ENCODE data around the gene ACBD4. TPM values are rescaled to one million over a fixed set of nuclear protein-coding genes. Genes with fewer than 3 reads are reported as not detected.

ACBD4 gene
- total RNA-seq, 6 donors from 2014 or later, result 9.7 to 68.1 (median 23.4) TPM

DNA sequence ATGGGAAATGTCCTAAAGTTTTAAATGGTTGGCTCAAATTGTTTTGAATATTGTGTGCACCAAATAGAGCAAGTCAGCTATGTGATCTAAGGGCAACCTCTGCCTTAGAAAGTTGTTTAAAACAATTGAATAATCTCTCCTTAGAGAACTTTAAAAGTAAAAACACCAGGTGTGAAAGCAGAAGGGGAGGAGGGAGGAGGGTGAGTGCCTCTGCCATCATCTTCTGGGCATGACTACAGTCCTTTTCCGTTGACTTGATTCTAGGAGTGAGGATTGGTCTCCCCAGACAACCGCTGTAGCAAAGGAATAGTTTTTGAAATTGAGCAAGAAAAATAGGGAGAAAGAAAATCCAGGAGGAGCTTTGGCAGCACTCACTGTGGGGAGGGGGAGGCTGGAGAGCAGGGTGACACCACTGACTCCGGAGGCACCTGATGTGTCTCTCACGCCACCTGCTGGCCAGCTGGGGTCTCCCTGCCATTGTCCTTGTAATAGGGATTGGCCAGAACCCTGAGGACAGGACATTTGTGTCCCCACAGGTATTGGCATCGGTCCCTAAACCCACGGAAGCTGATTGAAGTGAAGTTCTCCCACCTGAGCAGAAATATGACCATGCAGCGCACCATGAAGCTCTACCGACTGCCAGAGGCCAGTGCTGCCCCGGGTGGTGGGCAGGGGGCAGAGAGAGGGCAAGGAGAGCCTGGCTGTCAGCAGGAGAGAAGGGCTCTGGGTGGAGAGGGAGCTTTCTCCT, 36.4 kb upstream of the ACBD4 start:
- Histone ChIP-seq H3K27ac (no peak overlapping the region), H3K4me3 (no peak overlapping the region), H3K4me1 (peaks cover 4 to 13% (median 9%) of the 10 kb centered on the region in 4 donors), H3K27me3 (no peaks in the 10 kb centered on the region), H3K36me3 (peaks cover 51 to 97% (median 94%) of the 10 kb centered on the region in 4 donors), H3K9me3 (no peaks in the 10 kb centered on the region)
- ATAC-seq (ENCODE audit: low FRiP score in 2 of 2), result peak; percentile 86 to 87
- peak in 1 of 2 donors; percentile 84 for DNase-seq
- TF ChIP-seq, protein P1, sequence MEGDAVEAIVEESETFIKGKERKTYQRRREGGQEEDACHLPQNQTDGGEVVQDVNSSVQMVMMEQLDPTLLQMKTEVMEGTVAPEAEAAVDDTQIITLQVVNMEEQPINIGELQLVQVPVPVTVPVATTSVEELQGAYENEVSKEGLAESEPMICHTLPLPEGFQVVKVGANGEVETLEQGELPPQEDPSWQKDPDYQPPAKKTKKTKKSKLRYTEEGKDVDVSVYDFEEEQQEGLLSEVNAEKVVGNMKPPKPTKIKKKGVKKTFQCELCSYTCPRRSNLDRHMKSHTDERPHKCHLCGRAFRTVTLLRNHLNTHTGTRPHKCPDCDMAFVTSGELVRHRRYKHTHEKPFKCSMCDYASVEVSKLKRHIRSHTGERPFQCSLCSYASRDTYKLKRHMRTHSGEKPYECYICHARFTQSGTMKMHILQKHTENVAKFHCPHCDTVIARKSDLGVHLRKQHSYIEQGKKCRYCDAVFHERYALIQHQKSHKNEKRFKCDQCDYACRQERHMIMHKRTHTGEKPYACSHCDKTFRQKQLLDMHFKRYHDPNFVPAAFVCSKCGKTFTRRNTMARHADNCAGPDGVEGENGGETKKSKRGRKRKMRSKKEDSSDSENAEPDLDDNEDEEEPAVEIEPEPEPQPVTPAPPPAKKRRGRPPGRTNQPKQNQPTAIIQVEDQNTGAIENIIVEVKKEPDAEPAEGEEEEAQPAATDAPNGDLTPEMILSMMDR (IDR thresholded peaks at IDR 0.05), result peak; percentile 76 to 87 (median 81)
- no peak for TF ChIP-seq POLR2A (IDR thresholded peaks at IDR 0.05)
- WGBS, 2 donors, result 47 to 58% methylated on average over 9 of the region's 9 CpGs

GRCh38 chr17:45101546-45101882, 34.0 kb upstream of the ACBD4 start:
- 89 to 96% methylated on average over 9 of the region's 9 CpGs for WGBS, 2 donors
- ATAC-seq (ENCODE audit: low FRiP score in 2 of 2) (peak in 1 of 2 donors; percentile 13), DNase-seq (no peak)
- Histone ChIP-seq H3K36me3 (peaks cover 52 to 97% (median 94%) of the 10 kb centered on the region in 4 donors), H3K4me3 (no peak overlapping the region), H3K27me3 (no peaks in the 10 kb centered on the region), H3K27ac (no peak overlapping the region), H3K4me1 (peaks cover 0 to 7% (median 6%) of the 10 kb centered on the region in 4 donors), H3K9me3 (no peaks in the 10 kb centered on the region)
- TF ChIP-seq, protein P1 (IDR thresholded peaks at IDR 0.05), result no peak
- TF ChIP-seq POLR2AphosphoS5 (IDR thresholded peaks at IDR 0.05) (no peak), EP300 (IDR thresholded peaks at IDR 0.05) (no peak), POLR2A (IDR thresholded peaks at IDR 0.05) (no peak)

DNA sequence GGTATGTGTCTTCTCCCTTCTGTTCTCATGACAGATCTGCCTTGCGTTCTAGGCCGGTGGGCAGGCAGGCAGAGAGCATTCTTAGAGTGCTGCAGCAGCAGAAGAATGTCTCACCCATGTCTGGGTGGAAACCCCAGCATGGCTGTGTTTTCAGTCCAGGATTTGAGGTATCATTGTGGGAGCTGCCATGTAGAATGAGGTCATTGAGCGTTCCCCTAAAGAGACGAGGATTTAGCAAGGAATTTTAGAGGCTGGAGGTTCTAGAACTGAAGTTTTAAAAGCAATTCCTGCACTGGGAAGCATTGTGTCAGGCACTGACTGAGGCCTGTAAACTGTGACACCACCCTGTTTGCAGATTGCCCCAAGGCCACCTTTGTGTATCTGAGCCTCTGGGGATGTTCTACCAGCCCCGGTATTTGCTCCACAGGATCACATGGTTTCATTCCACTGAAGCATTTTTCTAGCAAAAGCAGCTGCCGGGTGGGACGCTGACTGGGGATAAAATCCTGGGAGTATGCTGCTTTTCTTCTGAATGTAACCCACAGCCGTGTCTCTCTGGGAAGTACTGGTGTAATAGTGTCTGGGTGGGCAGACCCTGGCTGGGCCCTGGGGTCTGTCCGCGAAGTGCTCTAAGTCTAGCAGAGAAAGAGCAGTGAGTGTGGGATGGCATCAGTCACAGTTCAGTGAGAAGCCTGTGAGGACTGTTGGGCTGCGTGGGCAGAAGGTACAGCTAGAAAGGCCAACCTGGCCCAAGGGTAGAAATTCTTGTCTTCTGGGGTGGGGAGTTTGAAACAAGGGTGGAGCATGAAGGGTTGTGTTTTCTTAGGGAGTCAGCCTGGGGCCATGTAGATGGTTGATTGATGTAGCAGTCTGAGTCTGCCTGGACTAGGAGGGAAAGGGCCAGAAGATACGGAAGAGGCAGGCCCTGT, 33.3 kb upstream of the ACBD4 start:
- peaks cover 0 to 7% (median 6%) of the 10 kb centered on the region in 4 donors for H3K4me1 ChIP-seq
- peak in 1 of 2 donors; percentile 25 for ATAC-seq (ENCODE audit: low FRiP score in 2 of 2)
- 94 to 98% methylated on average over 12 of the region's 12 CpGs for WGBS, 2 donors
- no peak overlapping the region for H3K4me3 ChIP-seq
- TF ChIP-seq POLR2AphosphoS5 (IDR thresholded peaks at IDR 0.05), result no peak
- TF ChIP-seq, protein P1 (IDR thresholded peaks at IDR 0.05), result no peak
- TF ChIP-seq POLR2A (IDR thresholded peaks at IDR 0.05), result no peak
- no peak for TF ChIP-seq EP300 (IDR thresholded peaks at IDR 0.05)
- H3K27ac ChIP-seq, result no peak overlapping the region
- H3K27me3 ChIP-seq, result no peaks in the 10 kb centered on the region
- peaks cover 46 to 97% (median 94%) of the 10 kb centered on the region in 4 donors for H3K36me3 ChIP-seq
- DNase-seq, result no peak
- no peaks in the 10 kb centered on the region for H3K9me3 ChIP-seq

DNA sequence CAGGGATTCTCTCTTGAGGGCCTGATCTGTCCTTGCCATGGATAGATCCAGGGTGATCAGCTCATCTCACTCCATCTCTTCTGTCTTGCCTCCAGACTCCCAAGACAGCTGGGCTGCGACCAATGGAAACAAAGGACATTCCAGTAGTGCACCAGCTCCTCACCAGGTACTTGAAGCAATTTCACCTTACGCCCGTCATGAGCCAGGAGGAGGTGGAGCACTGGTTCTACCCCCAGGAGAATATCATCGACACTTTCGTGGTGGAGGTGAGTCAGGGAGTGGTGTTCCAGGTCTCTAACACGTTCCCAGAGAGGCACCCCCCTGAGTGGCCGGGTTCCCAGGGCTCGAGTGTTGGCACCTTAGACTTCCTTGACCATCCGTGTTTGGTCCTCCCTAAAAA, 32.6 kb upstream of the ACBD4 start:
- Histone ChIP-seq H3K4me3 (no peak overlapping the region), H3K27ac (no peak overlapping the region), H3K36me3 (peaks cover 39 to 97% (median 93%) of the 10 kb centered on the region in 4 donors), H3K9me3 (no peaks in the 10 kb centered on the region), H3K27me3 (no peaks in the 10 kb centered on the region), H3K4me1 (peaks cover 0 to 7% (median 6%) of the 10 kb centered on the region in 4 donors)
- WGBS, 2 donors, result 93 to 96% methylated on average over 9 of the region's 9 CpGs
- no peak for TF ChIP-seq EP300 (IDR thresholded peaks at IDR 0.05)
- no peak for TF ChIP-seq POLR2A (IDR thresholded peaks at IDR 0.05)
- TF ChIP-seq POLR2AphosphoS5 (IDR thresholded peaks at IDR 0.05), result no peak
- TF ChIP-seq, protein P1 (IDR thresholded peaks at IDR 0.05), result no peak
- ATAC-seq (ENCODE audit: low FRiP score in 2 of 2), result no peak
- no peak for DNase-seq

Data from upper lobe of left lung (tissue), 6 donors.